Measurements from ENCODE around the gene PARP1. TPM values are rescaled to one million over a fixed set of nuclear protein-coding genes. Genes with fewer than 3 reads are reported as not detected.

PARP1 gene
- total RNA-seq, 1 experiment from 2014 or later, result 213 TPM

DNA sequence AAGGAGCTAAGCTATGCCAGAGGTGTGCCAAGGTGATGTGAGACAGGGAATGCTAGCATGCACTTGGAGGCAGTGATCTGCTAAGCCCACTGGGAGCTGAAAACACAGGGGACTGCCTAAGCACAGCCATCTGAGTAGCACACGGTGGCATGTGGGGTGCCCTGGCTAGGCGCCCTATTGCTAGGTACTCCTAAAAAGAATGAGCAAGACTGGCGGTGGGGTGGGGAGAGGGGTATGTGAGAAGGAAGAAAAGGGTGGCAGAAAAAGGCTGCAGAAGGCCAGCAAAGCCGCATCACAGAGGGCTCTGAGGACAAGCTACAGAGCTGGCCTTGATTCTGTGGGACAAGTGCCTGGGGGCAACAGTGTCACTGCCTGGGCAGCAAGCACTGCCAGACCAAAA lies 23.9 kb downstream of the PARP1 start:
- no peaks in the 10 kb centered on the region for H3K9me3 ChIP-seq (ENCODE audit: control insufficient read depth in 1 of 2, insufficient read depth in 1 of 2, low read depth in 1 of 2, low read length in 2 of 2)
- no peak for DNase-seq (ENCODE audit: low read depth, low spot score)
- ChIA-PET CTCF (no interaction called here), RAD21 (ENCODE audit: low non-redundant PET in 1 of 2, low total read pairs in 2 of 2, uncharacterized antibody in 2 of 2, unreplicated experiment in 2 of 2) (no interaction called here), POLR2A (no interaction called here)
- H3K9ac ChIP-seq (ENCODE audit: low read length), result no peak overlapping the region
- H2AFZ ChIP-seq (ENCODE audit: low read depth, low read length, poor library complexity, severe bottlenecking), result no peak overlapping the region
- H3K4me2 ChIP-seq (ENCODE audit: low read length), result no peak overlapping the region
- no TSS peak for BruUV-seq (replicated peaks)
- H3K27ac ChIP-seq (ENCODE audit: low read depth, low read length), result no peak overlapping the region
- H3K27me3 ChIP-seq (ENCODE audit: insufficient read depth, low read length), result no peaks in the 10 kb centered on the region
- H3K4me3 ChIP-seq (replicated peaks in 1 of 2; ENCODE audit: low read depth in 1 of 2, low read length in 2 of 2), result no peak overlapping the region
- H4K20me1 ChIP-seq (ENCODE audit: insufficient read depth), result no peaks in the 10 kb centered on the region
- H3K79me2 ChIP-seq (ENCODE audit: insufficient read depth, low read length), result 0 out of 2 replicates have a peak, but pooled peaks cover 6% of the 10 kb centered on the region
- peaks cover 80% of the 10 kb centered on the region in 2 experiments for H3K36me3 ChIP-seq (ENCODE audit: control insufficient read depth in 1 of 2, insufficient read depth in 2 of 2, low read length in 2 of 2)
- no peaks in the 10 kb centered on the region for H3K9me2 ChIP-seq (ENCODE audit: insufficient read depth)
- TF ChIP-seq TCF7L2 (IDR thresholded peaks at IDR 0.05; ENCODE audit: borderline replicate concordance, extremely low read depth, insufficient read depth, insufficient read length) (no peak), RAD21 (IDR thresholded peaks at IDR 0.05; ENCODE audit: low read depth) (no peak), SP1 (IDR thresholded peaks at IDR 0.05; ENCODE audit: low read depth) (no peak), CBX3 (IDR thresholded peaks at IDR 0.05; ENCODE audit: low read depth) (no peak), EZH2phosphoT487 (IDR thresholded peaks at IDR 0.05; ENCODE audit: borderline replicate concordance) (no peak), SRF (IDR thresholded peaks at IDR 0.05; ENCODE audit: low read depth) (no peak), EZH2 (IDR thresholded peaks at IDR 0.05) (no peak), ZNF274 (IDR thresholded peaks at IDR 0.05; ENCODE audit: low read depth, low read length) (no peak), CEBPB (IDR thresholded peaks at IDR 0.05; ENCODE audit: low read depth) (no peak), YY1 (IDR thresholded peaks at IDR 0.05; ENCODE audit: extremely low read depth, insufficient replicate concordance, low read depth, low read length) (no peak), ATF3 (IDR thresholded peaks at IDR 0.05) (no peak), ZFX (IDR thresholded peaks at IDR 0.05) (no peak), POLR2A (IDR thresholded peaks at IDR 0.05; ENCODE audit: borderline replicate concordance, extremely low read depth, insufficient read depth, insufficient read length) (no peak), CTCF (IDR thresholded peaks at IDR 0.05 in 2 of 3, conservative IDR thresholded peaks at IDR 0.05 in 1 of 3; ENCODE audit: borderline replicate concordance in 1 of 3, insufficient read depth in 1 of 3, low read depth in 2 of 3, low read length in 2 of 3) (no peak)
- TF ChIP-seq, protein P1, sequence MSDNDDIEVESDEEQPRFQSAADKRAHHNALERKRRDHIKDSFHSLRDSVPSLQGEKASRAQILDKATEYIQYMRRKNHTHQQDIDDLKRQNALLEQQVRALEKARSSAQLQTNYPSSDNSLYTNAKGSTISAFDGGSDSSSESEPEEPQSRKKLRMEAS (IDR thresholded peaks at IDR 0.05), result no peak
- TF ChIP-seq, protein P2, sequence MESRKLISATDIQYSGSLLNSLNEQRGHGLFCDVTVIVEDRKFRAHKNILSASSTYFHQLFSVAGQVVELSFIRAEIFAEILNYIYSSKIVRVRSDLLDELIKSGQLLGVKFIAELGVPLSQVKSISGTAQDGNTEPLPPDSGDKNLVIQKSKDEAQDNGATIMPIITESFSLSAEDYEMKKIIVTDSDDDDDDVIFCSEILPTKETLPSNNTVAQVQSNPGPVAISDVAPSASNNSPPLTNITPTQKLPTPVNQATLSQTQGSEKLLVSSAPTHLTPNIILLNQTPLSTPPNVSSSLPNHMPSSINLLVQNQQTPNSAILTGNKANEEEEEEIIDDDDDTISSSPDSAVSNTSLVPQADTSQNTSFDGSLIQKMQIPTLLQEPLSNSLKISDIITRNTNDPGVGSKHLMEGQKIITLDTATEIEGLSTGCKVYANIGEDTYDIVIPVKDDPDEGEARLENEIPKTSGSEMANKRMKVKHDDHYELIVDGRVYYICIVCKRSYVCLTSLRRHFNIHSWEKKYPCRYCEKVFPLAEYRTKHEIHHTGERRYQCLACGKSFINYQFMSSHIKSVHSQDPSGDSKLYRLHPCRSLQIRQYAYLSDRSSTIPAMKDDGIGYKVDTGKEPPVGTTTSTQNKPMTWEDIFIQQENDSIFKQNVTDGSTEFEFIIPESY (IDR thresholded peaks at IDR 0.05; ENCODE audit: extremely low read depth, insufficient replicate concordance, low read length), result no peak
- H3K4me1 ChIP-seq (ENCODE audit: control insufficient read depth in 1 of 2, insufficient read depth in 2 of 2, low read length in 2 of 2), result no peaks in the 10 kb centered on the region
- ATAC-seq, result no peak
- intact Hi-C loops (cut with micrococcal nuclease), result no loop called here

Data from HCT116 (cell line).